GM12873 (cell line): Measurements from ENCODE around the gene BRD8.

Experiments used
- TF ChIP-seq, protein P1 (sequence below): IDR thresholded peaks from 2 replicates; pipeline ENCODE4 v1.5.1; 2012; ENCODE audit warnings: low read depth, mild to moderate bottlenecking, moderate library complexity, low read length, control low read depth; ENCODE audit not compliant: insufficient read depth; ENCODE audit errors: missing control alignments

The BRD8 gene

DNA sequence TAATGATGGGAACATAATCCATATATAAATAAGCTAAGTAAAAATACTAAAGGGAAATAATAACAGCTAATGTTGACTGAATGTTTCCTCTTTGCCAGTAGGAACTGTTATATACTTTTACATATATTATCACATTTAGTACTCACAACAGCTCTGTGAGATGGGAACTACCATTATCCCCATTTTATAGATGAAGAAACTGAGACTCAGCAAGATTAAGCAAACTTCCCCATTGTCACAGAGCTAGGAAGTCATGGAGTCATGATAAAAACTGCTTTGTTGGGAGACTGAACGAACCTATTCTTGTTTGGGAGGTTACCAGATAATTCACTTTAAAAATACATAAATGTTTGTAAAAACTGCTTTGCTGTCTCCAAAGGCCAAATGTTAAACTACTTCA lies 71.2 kb downstream of the BRD8 start:
- TF ChIP-seq, protein P1, sequence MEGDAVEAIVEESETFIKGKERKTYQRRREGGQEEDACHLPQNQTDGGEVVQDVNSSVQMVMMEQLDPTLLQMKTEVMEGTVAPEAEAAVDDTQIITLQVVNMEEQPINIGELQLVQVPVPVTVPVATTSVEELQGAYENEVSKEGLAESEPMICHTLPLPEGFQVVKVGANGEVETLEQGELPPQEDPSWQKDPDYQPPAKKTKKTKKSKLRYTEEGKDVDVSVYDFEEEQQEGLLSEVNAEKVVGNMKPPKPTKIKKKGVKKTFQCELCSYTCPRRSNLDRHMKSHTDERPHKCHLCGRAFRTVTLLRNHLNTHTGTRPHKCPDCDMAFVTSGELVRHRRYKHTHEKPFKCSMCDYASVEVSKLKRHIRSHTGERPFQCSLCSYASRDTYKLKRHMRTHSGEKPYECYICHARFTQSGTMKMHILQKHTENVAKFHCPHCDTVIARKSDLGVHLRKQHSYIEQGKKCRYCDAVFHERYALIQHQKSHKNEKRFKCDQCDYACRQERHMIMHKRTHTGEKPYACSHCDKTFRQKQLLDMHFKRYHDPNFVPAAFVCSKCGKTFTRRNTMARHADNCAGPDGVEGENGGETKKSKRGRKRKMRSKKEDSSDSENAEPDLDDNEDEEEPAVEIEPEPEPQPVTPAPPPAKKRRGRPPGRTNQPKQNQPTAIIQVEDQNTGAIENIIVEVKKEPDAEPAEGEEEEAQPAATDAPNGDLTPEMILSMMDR: no peak

DNA sequence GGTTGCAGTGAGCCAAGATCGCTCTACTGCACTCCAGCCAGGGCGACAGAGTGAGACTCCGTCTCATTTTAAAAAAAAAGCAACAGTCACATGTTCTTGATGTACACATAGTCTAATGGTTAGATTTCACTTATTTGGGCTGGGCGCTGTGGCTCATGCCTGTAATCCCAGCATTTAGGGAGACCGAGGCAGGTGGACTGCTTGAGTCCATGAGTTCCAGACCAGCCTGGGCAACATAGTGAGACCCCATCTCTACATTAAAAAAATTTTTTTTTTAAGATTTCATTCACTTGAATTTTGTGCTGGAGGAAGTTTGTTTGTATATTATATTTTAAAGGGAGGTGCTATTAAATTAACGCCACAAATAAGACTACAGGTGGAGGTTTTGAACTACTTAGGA lies 72.7 kb downstream of the BRD8 start:
- TF ChIP-seq, protein P1: no peak

DNA sequence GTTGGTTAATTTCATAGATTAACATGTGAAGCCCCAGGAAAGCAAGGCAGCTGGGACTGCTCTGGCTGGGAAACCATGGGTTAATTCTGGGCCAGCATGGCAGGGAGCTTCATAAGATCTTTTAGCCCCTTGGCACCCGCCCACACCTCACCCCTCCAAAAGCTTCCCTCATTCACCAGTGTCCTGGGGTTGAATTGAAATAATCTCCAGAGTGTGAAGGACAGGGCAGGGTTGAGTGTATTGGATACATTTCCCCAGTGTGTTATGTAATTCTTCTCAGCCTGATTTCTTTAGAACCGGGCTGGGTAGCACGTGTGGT lies 75.2 kb downstream of the BRD8 start:
- TF ChIP-seq, protein P1: no peak

DNA sequence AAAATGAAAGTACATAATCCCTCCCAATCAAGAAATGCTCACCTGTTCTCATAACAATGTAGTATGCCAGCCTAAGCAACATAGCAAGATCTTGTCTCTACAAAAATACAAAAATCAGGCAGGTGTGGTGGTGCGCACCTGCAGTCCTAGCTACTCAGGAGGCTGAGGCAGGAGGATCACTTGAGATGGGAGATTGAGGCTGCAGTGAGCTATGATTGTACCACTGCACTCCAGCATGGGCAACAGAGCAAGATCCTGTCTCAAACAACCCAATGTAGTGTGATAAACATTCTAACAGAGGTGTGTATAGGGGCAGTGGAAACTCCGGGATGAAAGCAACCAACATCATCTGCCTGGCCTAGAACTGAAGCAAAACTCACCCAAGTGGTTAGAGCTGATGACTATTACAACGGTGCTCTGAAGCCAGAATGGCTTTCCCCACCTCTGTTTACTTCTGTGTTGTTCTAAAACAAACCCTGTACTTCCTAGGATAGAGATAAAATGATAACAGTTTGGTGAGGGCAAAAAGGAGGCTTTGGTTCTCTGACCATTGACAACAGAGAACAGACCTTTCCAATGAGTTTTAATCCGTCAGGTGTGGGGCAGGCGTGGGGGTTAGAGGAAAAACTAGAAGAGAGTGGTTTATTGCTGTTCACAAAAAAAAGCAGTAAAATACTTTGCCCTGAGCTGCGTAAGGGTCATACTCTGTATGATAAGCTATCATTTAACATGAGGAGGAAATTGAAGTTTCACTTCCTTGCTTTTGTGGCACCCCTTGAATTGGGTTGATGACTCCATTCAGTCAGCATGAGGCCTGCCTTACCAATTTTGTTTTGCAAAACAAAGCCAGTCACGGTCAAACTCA lies 75.7 kb downstream of the BRD8 start:
- TF ChIP-seq, protein P1: no peak

DNA sequence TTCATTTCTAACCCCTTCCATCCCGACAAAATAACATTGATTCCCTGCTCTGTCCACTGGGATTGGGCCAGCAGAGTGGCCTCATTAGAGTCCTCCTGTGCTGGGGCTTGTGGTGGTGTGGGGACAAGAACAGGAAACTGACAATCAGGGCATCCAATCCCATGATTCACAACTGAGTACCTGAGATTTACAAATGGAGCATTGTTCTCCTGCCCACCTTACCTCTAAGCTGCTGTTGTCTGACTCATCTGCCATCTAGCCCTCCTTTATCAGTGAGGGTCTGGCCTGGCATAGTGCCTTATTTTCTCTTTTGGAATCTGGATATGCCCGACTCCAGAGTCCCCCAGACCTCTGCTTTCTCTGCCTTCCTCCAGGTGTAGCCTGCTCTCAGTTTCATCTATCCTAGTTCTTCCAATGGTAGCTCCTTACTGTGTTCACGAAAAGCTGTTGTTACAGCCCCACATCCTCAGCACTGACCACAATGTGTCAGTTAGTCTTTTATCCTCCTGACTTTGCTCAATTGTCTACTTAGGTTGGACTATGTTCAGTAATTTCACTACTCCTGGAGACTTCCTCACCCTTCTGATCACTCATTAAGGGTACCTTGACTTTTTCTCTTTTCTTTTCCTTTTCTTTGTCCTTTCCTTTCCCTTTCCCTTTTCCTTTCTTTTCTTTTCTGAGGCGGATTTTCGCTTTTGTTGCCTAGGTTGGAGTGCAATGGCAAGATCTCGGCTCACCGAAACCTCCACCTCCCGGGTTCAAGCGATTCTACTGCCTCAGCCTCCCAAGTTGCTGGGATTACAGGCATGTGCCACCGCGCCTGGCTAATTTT lies 81.2 kb downstream of the BRD8 start:
- TF ChIP-seq, protein P1: no peak

DNA sequence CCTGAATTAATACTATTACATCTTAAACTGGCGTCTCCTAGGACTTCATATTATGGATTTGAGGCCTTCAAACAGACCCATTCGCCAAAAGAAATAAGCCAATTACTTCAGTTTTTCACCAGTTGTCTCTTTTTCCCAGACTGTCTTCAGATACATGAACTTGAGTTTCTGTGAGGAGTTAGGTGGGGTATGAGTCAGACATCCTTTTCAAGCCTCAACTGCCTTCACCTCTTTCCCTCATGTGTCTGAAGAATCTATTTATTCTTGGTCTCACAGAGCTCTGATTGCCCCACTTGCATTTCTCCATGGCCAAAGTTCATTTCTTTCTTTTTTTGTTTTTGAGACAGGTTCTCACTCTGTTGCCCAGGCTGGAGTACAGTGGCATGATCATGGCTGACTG lies 82.1 kb downstream of the BRD8 start:
- TF ChIP-seq, protein P1: no peak

DNA sequence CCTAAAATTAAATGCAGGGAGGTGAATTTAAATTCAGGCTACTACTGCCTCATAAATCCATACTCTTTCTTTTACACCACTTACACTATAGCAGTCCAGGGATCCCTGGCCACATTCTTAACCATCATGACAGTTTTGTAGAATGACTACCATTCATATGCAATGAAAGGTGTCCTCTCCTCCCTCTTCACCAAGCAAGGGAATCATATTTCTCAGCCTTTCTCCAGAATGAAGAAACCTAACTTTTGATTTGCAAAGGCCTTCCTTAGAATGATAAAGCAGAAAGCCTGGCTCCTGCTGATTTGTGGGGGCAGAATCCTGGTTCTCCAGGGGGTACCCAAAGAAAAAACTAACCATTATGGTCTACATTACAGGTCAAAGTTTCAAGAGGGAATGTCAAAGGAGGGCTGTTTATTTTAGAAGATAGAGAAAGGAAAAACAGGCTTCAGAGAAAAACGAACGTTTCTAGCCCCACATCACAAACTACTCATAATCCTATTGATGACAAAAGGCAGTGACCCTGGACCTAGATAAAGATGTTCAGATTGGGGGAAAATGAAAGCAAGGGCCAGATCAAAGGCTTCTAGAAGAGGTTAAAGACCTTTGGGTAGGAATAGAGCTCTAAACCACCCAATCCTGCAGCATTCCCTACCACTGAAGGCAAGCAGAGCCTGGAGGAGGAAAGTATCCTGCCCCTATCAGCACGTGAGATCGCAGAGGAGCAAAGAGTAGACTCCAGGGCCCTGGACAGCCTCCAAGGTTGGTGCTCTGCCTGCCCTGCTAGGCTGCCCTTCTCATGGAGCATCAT lies 83.1 kb downstream of the BRD8 start:
- TF ChIP-seq, protein P1: no peak
